ENCODE data around the gene STX1A.

The STX1A gene

DNA sequence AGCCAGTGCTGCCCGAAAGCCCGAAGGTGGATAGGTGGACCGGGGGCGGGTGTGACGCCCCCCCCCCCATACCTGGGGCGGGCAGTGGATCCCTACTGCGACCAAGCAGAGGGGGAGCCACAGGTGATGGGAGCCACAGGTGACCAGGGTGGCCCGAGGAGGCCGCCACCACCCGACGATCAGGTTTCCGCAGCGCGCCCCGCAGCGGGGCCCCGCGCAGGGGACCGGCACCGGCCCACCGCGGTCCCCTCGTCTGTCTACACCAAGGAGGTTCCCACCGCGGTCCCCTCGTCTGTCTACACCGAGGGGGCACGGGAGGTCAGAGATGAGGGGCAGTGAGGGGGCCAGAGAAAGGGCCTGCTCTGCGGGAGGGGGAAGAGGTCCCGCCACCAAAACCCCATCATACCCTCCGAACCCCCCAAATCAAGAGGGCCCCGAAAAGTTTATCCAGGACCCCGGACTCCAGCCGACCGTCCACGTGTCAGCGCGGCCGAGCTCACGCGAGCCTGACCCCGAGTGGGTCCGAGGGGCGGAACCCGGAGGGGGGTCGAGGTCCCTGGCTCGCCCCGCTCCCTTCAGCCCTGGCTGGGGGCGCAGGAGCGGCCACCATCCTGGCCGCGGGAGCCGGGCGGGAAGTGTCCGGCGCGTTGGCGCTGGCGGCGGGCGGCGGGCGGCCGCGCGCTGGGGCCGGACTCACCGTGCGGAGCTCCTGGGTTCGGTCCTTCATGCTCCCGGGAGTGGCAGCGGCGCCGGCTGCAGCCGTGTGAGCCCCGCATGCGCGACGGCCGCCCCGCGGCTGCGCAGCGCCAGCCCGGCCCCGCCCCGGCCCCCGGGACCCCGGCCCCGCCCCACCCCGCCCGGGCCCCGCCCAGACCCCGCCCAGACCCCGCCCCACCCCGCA, at the start of gene STX1A:
STX1A (minus strand) TSS at position 765 of the 901 bp plus-strand sequence; CDS start at position 727, 38 bp downstream.
- DNase-seq: peak; percentile 49

DNA sequence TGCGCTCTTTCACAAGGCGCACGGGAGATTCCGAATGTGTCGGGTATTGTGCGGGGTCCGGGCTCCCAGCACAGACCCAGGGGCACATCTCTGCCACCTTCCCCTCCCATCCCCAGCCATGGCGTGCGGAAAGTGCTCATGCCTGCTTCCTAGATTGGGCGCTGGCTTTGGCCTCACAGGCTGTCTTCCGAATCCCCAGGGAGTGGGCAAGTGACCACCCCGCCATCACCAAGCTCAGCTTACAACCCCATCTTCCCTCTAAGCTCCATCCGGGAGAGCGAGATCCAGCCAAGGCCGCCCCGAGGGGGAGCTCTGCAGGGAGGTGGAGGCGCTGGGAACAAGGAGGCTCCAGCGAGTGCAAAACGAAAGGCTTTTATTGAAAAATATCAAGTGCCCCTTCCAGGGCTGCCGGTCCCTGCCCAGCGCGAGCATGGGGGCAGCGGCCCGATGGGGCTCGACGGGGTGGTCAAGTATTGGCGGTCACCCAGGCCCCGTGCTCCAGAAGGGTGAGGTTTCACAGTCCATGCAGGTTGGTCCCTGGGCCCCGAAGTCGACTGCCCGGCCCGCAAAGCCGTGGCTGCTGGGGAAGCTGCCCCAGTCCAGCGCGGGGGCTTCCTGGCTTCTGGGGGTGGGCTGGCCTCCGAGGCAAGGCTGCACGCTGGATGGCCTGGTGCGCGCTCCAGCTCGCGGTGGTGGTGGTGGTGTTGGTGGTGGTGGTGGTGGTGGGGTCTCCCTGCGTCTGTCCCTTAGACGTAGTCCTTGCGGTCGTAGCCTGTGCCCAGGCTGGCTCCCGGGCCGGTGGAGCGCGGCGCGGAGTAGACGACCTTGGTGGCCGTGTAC, 49.4 kb upstream of the STX1A start:
- DNase-seq: no peak

DNA sequence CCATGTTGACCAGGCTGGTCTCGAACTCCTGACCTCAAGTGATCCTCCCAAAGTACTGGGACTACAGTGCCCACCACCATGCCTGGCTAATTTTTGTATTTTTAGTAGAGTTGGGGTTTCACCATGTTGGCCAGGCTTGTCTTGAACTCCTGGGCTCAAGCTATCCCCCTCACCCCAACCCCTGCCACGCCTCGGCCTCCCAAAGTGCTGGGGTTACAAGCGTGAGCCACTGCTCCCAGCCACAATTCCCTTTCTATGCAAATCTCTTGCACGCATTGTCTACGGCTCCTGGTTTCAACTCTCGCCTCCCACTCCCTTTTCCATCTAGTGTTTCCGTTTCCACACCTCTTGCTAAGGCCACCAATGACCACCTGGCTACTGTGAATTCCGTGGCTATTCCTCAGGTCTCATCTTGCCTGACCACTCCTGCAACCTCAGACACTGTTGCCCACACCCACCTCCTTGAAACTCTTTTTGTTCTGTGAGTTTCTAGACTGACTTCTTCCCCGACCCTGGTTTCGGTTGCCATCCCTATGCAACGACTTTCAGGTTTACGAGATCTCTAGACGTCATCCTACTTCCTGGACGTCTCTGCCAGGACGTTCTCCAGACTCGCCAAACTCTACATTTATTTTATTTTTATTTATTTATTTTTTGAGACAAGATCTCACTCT, 47.2 kb upstream of the STX1A start:
- no peak for DNase-seq

DNA sequence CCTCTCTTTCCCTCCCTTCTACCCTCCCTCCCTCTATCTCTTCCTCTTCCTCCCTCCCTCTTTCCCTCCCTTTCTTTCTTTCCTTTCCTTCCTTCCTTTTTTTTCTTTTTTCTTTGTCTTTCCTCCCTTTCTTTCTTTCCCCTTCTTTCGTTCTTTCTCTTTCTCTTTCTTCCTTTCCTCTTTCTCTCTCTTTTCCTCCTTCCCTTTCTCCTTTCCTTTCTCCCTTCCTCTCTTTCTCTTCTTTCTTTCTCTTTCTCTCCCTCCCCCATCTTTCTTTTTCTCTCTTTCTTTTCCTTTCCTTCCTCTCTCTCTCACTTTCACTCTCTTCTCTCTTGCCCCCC, 43.2 kb upstream of the STX1A start:
- DNase-seq: no peak

GRCh38 chr7:73761854-73762658, 42.6 kb upstream of the STX1A start:
- DNase-seq: no peak

- DNase-seq: no peak
These were observed 39.2 kb upstream of the STX1A start for GRCh38 chr7:73758581-73759138.

- peak; percentile 78 for DNase-seq
These were observed 30.7 kb upstream of the STX1A start for GRCh38 chr7:73749931-73750776.

DNA sequence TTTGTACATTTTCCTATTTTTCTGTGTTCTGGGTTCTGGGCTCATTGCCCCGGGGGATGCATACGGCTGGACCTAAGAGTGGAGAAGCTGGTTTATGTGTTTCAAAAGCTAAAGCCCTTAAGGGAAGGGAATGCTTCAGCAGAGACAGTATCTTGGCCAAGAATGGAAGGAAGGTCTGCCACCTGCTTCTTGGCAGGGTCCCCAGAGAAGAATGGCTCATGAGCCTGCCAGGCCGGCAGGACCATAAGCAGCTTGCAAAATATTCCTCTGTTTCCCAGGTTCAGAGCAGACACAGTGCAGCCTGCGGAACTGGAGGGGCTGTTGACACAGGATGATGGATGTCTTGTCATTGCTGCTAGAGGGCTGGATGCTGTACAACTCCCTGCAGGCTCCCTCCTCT, 26.9 kb upstream of the STX1A start:
- DNase-seq: no peak

DNA sequence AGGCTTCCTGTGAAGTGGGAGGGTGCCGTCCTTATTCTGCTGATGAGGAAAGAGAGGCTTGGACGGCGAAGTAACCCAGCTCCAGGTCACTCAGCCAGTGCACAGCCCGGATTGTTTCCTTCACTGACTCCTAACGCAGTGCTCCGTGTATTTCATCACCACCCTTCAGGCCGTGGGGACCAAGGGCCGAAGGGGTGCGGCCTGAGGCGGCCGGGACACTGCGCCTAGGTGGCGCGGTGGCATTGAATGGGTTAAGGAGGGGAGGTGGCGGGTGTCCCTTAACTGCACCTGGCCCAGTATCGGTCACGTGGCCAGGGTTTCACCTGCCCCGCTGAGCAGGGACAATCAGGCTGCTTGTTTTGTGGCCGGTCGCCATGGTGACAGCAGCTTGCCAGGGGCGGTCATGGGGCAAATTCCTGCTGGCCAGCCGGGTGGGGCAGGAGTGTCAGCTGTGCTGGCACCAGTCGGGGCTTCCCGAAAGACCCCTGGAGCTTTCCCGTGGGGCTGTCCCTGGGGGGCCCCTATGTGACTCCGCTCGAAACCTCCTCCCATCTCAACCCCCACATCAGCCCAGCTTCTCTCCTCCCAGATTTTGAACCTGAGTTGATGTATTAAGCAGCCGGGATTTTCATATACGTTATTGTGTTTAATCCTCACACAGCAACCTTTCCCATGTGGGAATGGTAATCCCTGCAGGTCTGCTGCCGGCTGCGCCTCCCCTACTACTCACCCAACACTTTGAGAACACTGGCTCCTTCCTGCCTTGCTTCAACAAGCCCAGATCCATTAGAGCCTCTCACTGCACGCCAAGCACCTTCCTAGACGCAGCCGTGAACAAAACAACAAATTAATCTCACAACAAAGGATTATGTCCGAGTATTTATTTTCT, 23.5 kb upstream of the STX1A start:
- no peak for DNase-seq

DNA sequence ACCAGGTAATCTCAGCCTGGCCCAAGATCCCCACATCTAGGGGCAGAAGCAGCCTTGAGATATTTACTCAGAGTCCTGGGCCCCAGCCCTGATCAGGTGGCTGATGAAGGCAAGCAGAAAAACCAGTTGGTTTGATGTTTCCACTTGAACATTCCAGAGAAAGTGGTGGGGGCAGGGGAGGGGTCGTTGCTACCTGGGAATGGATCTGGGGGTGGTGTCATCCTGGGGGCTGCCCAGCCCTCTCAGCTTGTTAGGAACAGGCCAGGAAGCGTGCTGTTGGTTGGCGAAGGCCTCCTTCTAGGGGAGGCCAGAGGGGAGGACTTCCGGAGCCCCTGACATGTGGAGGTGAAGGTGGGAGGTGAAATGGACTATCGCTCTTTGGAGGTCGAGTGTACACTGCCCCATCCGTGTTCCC, 22.9 kb upstream of the STX1A start:
- DNase-seq: no peak

DNA sequence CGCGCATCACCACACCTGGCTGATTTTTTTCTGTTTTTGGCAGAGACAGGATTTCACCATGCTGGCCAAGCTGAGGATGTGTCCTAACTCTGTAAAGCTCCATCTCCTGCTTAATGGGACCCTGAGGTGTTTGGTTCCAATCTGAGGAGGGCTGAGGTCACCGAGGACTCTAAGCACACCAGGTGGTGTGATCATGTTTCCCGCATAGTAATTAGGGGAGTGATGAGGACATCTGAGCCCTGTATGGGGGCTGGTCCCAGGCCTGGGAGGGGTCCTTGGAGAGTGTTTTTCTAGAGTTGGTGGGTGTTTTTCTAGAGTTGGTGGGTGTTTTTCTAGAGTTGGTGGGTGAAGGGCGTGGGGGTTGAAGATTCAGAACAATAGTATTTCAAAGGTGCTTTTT, 22.1 kb upstream of the STX1A start:
- no peak for DNase-seq

- no peak for DNase-seq
These were observed 21.3 kb upstream of the STX1A start for GRCh38 chr7:73740771-73741170.

DNA sequence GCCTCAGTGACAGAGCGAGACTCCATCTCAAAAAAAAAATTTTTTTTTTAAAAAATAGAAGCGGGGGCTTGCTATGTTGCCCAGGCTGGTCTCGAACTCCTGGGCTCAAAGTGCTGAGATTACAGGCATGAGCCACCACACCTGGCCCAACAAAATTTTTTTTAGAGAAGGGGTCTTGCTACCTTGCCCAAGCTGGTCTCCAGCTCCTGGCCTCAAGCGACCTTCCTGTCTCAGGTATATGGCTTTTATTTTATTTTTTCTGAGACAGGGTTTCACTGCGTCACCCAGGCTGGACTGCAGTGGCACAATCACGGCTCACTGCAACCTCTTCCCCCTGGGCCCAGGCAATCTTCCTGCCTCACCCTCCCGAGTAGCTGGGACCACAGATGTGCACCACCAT, 20.7 kb upstream of the STX1A start:
- DNase-seq: no peak

DNA sequence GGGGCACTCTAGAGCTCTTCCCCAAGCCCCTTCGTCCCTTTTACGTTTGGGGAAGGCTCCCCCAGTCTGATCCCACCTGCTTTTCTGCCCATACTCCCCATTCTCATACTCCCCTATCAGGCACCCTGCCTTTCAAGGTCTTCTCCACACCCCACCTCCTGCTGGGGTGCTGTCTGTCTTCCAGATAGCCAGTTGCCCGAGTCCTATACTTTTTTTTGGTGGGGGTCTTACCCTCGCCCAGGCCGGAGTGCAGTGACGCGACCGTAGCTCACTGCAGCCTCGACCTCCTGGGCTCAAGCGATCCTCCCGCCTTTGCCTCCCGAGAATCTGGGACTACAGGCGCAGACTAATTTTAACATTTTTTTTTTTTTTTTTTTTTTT, 19.9 kb upstream of the STX1A start:
- no peak for DNase-seq

- DNase-seq: peak; percentile 94
These were observed 19.3 kb upstream of the STX1A start, which contains the start of gene ABHD11 for GRCh38 chr7:73738612-73739386. Gene ABHD11, minus strand, starts transcription at chr7:73738802. Its CDS starts 32 bp downstream, at chr7:73738770.

GRCh38 chr7:73738220-73738611, 18.7 kb upstream of the STX1A start:
- DNase-seq: peak; percentile 49

- DNase-seq: no peak
These were observed 18.2 kb upstream of the STX1A start for GRCh38 chr7:73737491-73738219.

- DNase-seq: no peak
These were observed 17.4 kb upstream of the STX1A start for GRCh38 chr7:73736885-73737284.

DNA sequence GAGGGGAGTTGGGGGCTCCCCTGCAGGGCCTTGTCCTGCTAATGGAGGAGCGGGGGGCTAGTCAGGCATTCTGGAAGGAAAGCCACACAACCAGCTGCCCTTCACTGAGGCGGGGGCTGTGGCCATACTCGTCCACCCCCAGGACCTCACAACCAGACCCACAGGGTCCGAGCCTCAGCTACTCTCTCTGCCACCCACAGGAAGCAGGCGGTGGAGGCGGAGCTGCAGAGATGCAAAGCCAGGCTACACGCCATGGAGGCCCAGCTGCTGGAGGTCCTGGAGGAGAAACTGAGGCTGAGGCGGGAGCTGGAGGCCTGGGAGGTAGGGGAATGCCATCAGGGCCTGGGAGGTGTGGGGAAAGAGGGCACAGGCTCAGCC, 16.0 kb upstream of the STX1A start:
- no peak for DNase-seq

All from GDM1 (cell line).